Smooth muscle cell (in vitro differentiated cells): ENCODE measurements around the gene LPP. TPM values are rescaled to one million over a fixed set of nuclear protein-coding genes. Genes with fewer than 3 reads are reported as not detected.

ENCODE experiments used
- DNase-seq: peaks from one replicate; lab custom pipeline; 2025; ENCODE audit not compliant: unreplicated experiment; lab: John Stamatoyannopoulos, UW
- H2AFZ ChIP-seq: fragments of 200-600 bp; sonication (generic); 2 replicates; pipeline ENCODE4 v1.6.0; 2016; ENCODE audit warnings: antibody characterized with exemption, low read depth, mild to moderate bottlenecking
- H3F3A ChIP-seq: fragments of 200-600 bp; sonication (generic); 2 replicates; pipeline ENCODE4 v1.6.0; 2017; ENCODE audit warnings: antibody characterized with exemption, low read depth
- H3K27ac ChIP-seq: fragments of 200-600 bp; sonication (generic); 2 replicates; pipeline ENCODE4 v1.5.1; 2016; ENCODE audit warnings: low read depth, mild to moderate bottlenecking
- H3K27me3 ChIP-seq: fragments of 200-600 bp; sonication (generic); 2 replicates; pipeline ENCODE4 v1.6.1; 2016; ENCODE audit warnings: low read depth, mild to moderate bottlenecking
- H3K36me3 ChIP-seq: fragments of 200-600 bp; sonication (generic); 2 replicates; pipeline ENCODE4 v1.5.1; 2016; ENCODE audit warnings: low read depth
- H3K4me1 ChIP-seq: fragments of 200-600 bp; sonication (generic); 2 replicates; pipeline ENCODE4 v1.5.1; 2016; ENCODE audit warnings: low read depth
- H3K4me2 ChIP-seq: fragments of 200-600 bp; sonication (generic); 2 replicates; pipeline ENCODE4 v1.6.0; 2016; ENCODE audit warnings: mild to moderate bottlenecking
- H3K4me3 ChIP-seq: fragments of 200-600 bp; sonication (generic); 2 replicates; pipeline ENCODE4 v1.5.1; 2016; ENCODE audit warnings: mild to moderate bottlenecking
- H3K79me2 ChIP-seq: fragments of 200-600 bp; sonication (generic); 2 replicates; pipeline ENCODE4 v1.6.0; 2016; ENCODE audit warnings: low read depth, mild to moderate bottlenecking
- H3K9ac ChIP-seq: fragments of 200-600 bp; sonication (generic); 2 replicates; pipeline ENCODE4 v1.6.0; 2016; ENCODE audit warnings: low read depth
- H3K9me3 ChIP-seq: fragments of 200-600 bp; sonication (generic); replicated peaks from 2 replicates; pipeline ENCODE4 v1.5.1; 2016; ENCODE audit warnings: low read depth
- H4K20me1 ChIP-seq: fragments of 200-600 bp; sonication (generic); 2 replicates; pipeline ENCODE4 v1.6.0; 2016; ENCODE audit warnings: low read depth
- WGBS: methylation state at CpG from one replicate; pipeline ENCODE4 v1.1.7; 2016; ENCODE audit warnings: low lambda C conversion rate; 5-methylcytosine and 5-hydroxymethylcytosine counted together
- polyA plus RNA-seq: library from polyadenylated mRNA; unstranded; fragments of >200 nt; fragmentation: Nextera tagmentation; extraction: Ambion mirVana; gene quantifications from 2 replicates; pipeline ENCODE4 v1.2.1, GENCODE V29; 2016
- total RNA-seq: library from RNA; depleted of rRNA; stranded (reverse); fragments of >200 nt; gene quantifications from 2 replicates; pipeline ENCODE4 v1.2.3, GENCODE V29; 2014
- TF ChIP-seq, protein P1 (sequence below): fragments of 200-600 bp; sonication (generic); IDR thresholded peaks from 2 replicates; pipeline ENCODE4 v1.5.1; 2017; ENCODE audit warnings: borderline replicate concordance, mild to moderate bottlenecking, antibody characterized with exemption; ENCODE audit not compliant: insufficient read depth, poor library complexity, severe bottlenecking

LPP gene
- total and polyA plus RNA-seq, 2 experiments from 2014 or later, result 42.3 to 128 TPM

DNA sequence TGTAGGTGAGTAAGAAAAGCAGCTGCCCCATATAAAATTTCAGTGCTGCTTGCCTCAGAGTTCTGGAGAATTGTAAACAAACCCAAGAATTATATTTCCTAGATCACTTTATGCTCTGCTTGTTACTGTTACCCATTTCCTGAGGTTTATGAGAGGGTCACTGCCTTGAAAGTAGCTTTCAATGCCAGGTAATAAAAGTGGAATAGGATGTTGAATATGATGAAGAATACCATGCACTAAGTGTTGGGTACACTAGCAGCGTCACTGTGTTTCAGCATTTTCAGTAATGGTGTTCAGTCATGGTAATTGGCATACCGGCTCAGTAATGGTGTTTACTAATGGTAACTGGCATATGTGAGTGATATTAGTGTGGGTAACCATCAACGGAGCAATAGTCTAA, 568.0 kb downstream of the LPP start:
- Histone ChIP-seq H3K9ac (no peak overlapping the region), H3K4me2 (no peak overlapping the region), H3K79me2 (peaks cover 24% of the 10 kb centered on the region), H3K27ac (no peak overlapping the region), H3K4me3 (no peak overlapping the region), H3K9me3 (no peaks in the 10 kb centered on the region), H3K4me1 (no peaks in the 10 kb centered on the region), H4K20me1 (peaks cover 50% of the 10 kb centered on the region), H3F3A (no peaks in the 10 kb centered on the region), H3K27me3 (no peaks in the 10 kb centered on the region), H2AFZ (no peak overlapping the region), H3K36me3 (no peaks in the 10 kb centered on the region)
- TF ChIP-seq, protein P1, sequence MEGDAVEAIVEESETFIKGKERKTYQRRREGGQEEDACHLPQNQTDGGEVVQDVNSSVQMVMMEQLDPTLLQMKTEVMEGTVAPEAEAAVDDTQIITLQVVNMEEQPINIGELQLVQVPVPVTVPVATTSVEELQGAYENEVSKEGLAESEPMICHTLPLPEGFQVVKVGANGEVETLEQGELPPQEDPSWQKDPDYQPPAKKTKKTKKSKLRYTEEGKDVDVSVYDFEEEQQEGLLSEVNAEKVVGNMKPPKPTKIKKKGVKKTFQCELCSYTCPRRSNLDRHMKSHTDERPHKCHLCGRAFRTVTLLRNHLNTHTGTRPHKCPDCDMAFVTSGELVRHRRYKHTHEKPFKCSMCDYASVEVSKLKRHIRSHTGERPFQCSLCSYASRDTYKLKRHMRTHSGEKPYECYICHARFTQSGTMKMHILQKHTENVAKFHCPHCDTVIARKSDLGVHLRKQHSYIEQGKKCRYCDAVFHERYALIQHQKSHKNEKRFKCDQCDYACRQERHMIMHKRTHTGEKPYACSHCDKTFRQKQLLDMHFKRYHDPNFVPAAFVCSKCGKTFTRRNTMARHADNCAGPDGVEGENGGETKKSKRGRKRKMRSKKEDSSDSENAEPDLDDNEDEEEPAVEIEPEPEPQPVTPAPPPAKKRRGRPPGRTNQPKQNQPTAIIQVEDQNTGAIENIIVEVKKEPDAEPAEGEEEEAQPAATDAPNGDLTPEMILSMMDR, result no peak
- WGBS, result 98% methylated on average over 3 of the region's 3 CpGs
- DNase-seq, result no peak

DNA sequence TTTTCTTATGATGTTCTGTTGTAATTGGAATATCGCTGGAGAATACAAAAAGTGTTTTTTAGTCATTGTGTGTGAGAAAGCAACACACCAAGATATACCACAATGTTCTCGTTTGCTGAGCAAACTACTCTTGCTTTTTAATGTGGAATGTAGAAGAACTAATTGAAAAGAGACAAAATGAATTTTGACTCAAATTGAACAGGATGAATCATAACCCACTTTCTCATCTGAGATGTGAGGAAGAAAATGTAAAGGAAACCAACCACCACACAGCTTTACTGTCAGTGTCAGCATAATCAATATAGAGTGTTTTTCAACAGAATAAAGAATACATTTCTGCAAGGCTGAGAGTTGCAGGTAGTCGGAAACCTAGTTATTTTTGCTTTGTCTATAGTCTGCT, 569.0 kb downstream of the LPP start:
- no peak overlapping the region for H2AFZ ChIP-seq
- peaks cover 24% of the 10 kb centered on the region for H3K79me2 ChIP-seq
- no peaks in the 10 kb centered on the region for H3K36me3 ChIP-seq
- no peak overlapping the region for H3K4me2 ChIP-seq
- no peaks in the 10 kb centered on the region for H3K9me3 ChIP-seq
- peaks cover 50% of the 10 kb centered on the region for H4K20me1 ChIP-seq
- H3F3A ChIP-seq, result no peaks in the 10 kb centered on the region
- H3K4me1 ChIP-seq, result no peaks in the 10 kb centered on the region
- TF ChIP-seq, protein P1, result no peak
- no peak for DNase-seq
- 95% methylated on average over 3 of the region's 3 CpGs for WGBS
- no peak overlapping the region for H3K27ac ChIP-seq
- no peaks in the 10 kb centered on the region for H3K27me3 ChIP-seq
- no peak overlapping the region for H3K9ac ChIP-seq
- no peak overlapping the region for H3K4me3 ChIP-seq

DNA sequence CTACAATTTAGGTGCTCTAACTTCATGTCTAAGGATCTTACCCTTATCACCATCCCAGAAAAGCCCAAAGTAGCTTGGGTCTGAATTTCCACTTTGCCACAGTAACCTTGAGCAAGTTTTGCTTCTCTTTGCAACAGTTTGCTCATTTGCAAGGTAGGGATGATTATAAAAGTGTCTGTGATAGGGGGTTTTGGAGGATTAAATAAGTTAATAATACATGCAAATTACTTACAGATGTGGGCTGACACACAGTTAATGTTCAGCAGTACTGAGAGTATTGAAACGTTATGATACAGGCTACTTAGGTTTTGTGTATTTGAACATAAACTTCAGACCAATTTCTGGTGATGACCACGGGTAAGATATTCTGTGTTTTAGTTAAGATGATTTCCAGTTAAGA, 573.1 kb downstream of the LPP start:
- no peak for DNase-seq
- Histone ChIP-seq H3K4me1 (no peaks in the 10 kb centered on the region), H3K27me3 (no peaks in the 10 kb centered on the region), H3K79me2 (peaks cover 18% of the 10 kb centered on the region), H3F3A (no peaks in the 10 kb centered on the region), H2AFZ (no peak overlapping the region), H3K27ac (no peak overlapping the region), H3K4me3 (no peak overlapping the region), H4K20me1 (peaks cover 30% of the 10 kb centered on the region), H3K9me3 (no peaks in the 10 kb centered on the region), H3K9ac (no peak overlapping the region), H3K36me3 (no peaks in the 10 kb centered on the region), H3K4me2 (no peak overlapping the region)
- TF ChIP-seq, protein P1, result no peak
- 94% methylated on average over 2 of the region's 2 CpGs for WGBS

DNA sequence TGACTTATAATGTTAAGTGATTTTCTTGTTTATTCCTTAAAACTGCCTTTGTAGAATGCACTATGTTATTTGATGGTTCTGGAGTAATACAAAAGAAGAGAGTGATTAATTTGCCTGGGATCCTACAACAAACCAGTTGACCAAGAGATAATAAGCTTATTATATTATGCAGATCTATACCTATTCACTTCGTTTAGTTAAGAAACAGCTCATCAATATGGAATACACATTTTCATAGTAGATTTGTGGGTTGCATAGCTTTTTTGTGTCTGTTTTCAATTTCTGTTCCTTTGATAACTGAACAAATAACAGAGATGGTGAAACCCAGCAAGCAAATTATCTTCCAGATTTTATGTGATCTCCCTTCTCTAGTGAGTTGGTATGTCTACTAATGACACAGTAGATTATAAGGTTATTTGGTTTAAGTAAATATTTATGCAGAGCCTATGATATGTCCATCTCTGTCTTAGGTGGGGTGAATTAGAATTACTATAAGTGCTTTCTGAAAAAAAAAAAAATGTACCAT, 574.5 kb downstream of the LPP start:
- H3K4me1 ChIP-seq, result no peaks in the 10 kb centered on the region
- H3K79me2 ChIP-seq, result peaks cover 17% of the 10 kb centered on the region
- H2AFZ ChIP-seq, result no peak overlapping the region
- H3K36me3 ChIP-seq, result no peaks in the 10 kb centered on the region
- no peaks in the 10 kb centered on the region for H3F3A ChIP-seq
- H3K4me3 ChIP-seq, result no peak overlapping the region
- H3K9ac ChIP-seq, result no peak overlapping the region
- H3K4me2 ChIP-seq, result no peak overlapping the region
- WGBS, result 50% methylated on average over 1 of the region's 1 CpG
- H3K27me3 ChIP-seq, result no peaks in the 10 kb centered on the region
- peaks cover 28% of the 10 kb centered on the region for H4K20me1 ChIP-seq
- DNase-seq, result no peak
- TF ChIP-seq, protein P1, result no peak
- H3K27ac ChIP-seq, result no peak overlapping the region
- no peaks in the 10 kb centered on the region for H3K9me3 ChIP-seq
